ENCODE results near the gene NYNRIN. TPM values are rescaled to one million over a fixed set of nuclear protein-coding genes. Genes with fewer than 3 reads are reported as not detected.

NYNRIN gene
- total RNA-seq, 1 donor, result 14.1 TPM

DNA sequence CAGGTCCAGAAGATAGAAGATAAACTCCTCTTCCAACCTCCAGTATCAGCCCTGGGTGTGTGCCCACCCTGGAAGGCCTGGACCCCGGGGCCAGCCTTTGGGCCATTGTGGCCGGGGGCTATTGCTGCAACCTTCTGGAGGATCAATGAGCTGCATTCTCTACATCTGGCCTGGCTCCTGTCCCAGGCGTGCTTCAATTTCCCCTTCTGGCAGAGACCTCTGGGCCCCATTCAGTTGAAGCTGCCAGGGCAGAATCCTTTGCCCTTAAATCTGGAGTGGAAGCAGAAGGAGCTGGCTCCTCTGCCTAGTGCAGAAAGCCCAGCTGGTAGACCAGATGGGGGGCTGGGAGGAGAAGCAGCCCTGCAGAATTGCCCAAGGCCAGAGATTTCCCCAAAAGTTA lies 10.0 kb downstream of the NYNRIN start:
- no peak overlapping the region for H3K4me3 ChIP-seq (ENCODE audit: low read depth, low read length)
- TF ChIP-seq, protein P1, sequence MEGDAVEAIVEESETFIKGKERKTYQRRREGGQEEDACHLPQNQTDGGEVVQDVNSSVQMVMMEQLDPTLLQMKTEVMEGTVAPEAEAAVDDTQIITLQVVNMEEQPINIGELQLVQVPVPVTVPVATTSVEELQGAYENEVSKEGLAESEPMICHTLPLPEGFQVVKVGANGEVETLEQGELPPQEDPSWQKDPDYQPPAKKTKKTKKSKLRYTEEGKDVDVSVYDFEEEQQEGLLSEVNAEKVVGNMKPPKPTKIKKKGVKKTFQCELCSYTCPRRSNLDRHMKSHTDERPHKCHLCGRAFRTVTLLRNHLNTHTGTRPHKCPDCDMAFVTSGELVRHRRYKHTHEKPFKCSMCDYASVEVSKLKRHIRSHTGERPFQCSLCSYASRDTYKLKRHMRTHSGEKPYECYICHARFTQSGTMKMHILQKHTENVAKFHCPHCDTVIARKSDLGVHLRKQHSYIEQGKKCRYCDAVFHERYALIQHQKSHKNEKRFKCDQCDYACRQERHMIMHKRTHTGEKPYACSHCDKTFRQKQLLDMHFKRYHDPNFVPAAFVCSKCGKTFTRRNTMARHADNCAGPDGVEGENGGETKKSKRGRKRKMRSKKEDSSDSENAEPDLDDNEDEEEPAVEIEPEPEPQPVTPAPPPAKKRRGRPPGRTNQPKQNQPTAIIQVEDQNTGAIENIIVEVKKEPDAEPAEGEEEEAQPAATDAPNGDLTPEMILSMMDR (IDR thresholded peaks at IDR 0.05; ENCODE audit: insufficient read depth, low read length), result no peak
- peak; percentile 51 for DNase-seq (ENCODE audit: low read depth)

DNA sequence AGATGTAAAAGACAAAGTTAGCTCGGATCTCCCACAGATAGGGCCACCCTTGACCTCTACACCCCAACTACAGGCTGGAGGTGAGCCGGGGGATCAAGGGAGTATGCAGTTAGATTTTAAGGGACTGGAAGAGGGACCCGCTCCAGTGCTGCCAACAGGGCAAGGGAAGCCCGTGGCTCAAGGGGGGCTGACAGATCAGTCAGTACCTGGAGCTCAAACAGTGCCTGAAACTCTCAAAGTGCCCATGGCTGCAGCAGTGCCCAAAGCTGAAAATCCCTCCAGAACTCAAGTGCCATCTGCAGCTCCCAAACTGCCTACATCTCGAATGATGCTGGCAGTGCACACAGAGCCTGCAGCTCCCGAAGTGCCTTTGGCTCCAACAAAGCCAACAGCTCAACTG lies 10.4 kb downstream of the NYNRIN start:
- TF ChIP-seq, protein P1 (IDR thresholded peaks at IDR 0.05; ENCODE audit: insufficient read depth, low read length), result no peak
- no peak for DNase-seq (ENCODE audit: low read depth)
- H3K4me3 ChIP-seq (ENCODE audit: low read depth, low read length), result no peak overlapping the region

DNA sequence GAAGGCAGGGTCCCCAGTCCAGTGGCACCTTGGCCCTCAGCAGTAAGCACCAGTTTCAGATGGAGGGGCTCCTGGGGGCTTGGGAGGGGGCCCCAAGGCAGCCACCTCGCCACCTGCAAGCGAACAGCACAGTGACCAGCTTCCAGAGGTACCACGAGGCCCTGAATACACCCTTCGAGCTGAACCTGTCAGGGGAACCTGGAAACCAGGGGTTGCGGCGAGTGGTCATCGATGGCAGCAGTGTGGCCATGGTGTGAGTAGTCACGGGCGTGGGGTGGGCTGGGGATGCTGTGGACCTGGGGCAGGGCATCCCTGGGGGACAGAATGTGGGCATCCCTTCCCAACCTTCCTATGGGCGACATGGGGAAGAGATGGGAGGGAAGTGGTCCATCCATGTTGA lies 11.2 kb downstream of the NYNRIN start:
- no peak overlapping the region for H3K4me3 ChIP-seq (ENCODE audit: low read depth, low read length)
- DNase-seq (ENCODE audit: low read depth), result no peak
- TF ChIP-seq, protein P1 (IDR thresholded peaks at IDR 0.05; ENCODE audit: insufficient read depth, low read length), result no peak

DNA sequence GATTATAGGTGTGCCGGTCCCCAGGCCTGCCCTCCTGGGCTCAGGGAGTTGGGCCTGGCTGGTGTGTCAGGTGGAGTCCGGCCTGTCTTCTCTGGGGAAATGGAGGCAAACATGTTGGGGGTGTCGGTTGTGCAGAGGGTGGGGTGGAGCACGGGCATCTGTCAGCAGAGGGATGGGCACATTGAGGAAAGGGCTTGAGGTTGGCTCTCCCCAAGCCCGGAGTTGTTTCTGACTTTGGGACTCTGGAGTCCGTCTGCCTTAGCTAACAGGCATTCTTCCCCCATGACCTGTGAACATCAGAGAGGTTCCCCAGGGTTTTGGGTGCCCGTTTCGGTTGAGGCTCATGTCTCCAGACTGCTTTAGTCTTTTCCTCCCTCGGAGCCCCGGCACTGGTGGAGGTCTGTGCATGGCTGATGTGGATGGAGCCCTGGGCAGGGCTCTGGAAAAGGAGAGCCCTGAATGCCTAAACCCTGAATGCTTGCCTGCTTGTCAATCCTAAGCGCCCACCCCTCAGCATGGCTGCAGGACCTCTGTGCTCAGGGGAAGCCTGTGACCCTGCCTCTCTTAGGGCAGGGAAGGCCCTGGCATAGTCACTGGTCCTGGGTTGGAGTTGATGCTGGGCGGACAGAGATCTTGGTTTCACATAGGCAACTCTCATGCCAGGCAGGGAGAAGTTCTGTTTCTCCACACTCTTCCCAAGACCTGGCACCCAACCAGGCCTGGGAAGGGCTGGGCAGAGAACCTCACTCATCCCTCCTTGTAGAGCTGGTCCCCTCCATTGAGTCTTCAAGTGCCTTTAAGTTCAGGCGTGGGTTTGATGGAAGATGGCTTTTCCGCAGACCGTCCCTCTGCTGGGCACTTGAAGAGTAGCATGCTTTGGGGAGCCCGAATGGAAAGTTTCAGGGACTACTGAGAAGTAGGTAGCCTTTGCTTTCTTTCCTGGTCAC lies 12.9 kb downstream of the NYNRIN start:
- TF ChIP-seq, protein P1 (IDR thresholded peaks at IDR 0.05; ENCODE audit: insufficient read depth, low read length), result peak; percentile 81
- no peak overlapping the region for H3K4me3 ChIP-seq (ENCODE audit: low read depth, low read length)
- DNase-seq (ENCODE audit: low read depth), result peak; percentile 69

DNA sequence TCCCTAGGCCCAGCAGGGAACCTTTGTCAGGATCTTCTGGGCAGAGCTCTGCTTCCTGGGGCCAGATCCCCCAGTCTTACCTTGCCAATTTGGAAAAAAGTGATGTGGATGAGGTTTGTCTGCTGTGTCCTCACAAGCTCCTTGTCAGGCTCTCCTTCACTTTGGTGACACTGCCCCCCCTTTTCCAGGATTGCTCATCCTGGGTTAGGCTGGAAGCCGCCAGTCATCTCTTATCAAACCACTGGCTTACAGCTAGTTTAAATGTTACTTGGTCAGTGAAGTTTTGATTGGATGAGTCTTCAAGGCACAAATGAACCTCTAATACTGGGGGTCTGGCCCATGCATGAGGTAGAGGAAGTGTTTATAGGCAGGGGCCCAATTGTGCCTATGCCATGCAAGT lies 15.3 kb downstream of the NYNRIN start:
- DNase-seq (ENCODE audit: low read depth), result no peak
- no peak overlapping the region for H3K4me3 ChIP-seq (ENCODE audit: low read depth, low read length)
- TF ChIP-seq, protein P1 (IDR thresholded peaks at IDR 0.05; ENCODE audit: insufficient read depth, low read length), result no peak

DNA sequence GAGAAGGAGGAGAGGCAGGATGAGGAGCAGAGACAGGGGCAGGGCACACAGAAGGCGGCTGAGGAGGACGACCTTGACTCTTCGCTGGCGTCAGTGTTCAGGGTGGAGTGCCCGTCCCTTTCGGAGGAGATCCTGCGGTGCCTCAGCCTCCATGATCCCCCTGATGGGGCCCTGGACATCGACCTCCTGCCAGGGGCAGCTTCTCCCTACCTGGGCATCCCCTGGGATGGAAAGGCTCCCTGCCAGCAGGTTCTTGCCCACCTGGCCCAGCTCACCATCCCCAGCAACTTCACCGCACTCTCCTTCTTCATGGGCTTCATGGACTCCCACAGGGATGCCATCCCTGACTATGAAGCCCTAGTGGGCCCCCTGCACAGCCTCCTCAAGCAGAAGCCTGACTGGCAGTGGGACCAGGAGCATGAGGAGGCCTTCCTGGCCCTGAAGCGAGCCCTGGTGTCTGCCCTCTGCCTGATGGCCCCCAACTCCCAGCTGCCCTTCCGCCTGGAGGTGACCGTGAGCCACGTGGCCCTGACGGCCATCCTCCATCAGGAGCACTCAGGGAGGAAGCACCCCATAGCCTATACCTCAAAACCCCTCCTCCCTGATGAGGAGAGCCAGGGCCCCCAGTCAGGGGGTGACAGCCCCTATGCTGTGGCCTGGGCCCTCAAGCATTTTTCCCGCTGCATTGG lies 16.1 kb downstream of the NYNRIN start:
- DNase-seq (ENCODE audit: low read depth), result no peak
- TF ChIP-seq, protein P1 (IDR thresholded peaks at IDR 0.05; ENCODE audit: insufficient read depth, low read length), result no peak
- no peak overlapping the region for H3K4me3 ChIP-seq (ENCODE audit: low read depth, low read length)

All from fibroblast of the aortic adventitia (primary cell).